A673 (cell line): ENCODE data around the gene ERP29. TPM values are rescaled to one million over a fixed set of nuclear protein-coding genes. Genes with fewer than 3 reads are reported as not detected.

Source experiments
- BruUV-seq: library from RNA; stranded (reverse); fragments of 400-500 nt; replicated peaks from 2 replicates; lab custom pipeline; 2021; lab: Mats Ljungman, UMichigan
- CTCF ChIA-PET: fragments of 300-600 bp; sonication (Branson Sonifier 250); formaldehyde crosslinking; loops from one replicate; lab custom pipeline; 2022; ENCODE audit warnings: antibody characterized with exemption; lab: Charles Lee
- POLR2A ChIA-PET: fragments of 300-600 bp; sonication (Branson Sonifier 250); formaldehyde crosslinking; loops from one replicate; lab custom pipeline; 2022; ENCODE audit warnings: antibody characterized with exemption; ENCODE audit not compliant: low non-redundant PET; lab: Charles Lee
- DNase-seq: peaks from one replicate; pipeline ENCODE4 v3.0.0-alpha.2; 2015; ENCODE audit warnings: low spot score
- H3K27ac ChIP-seq: fragments of 200-600 bp; sonication (generic); 2 replicates; pipeline ENCODE4 v1.5.1; 2016; ENCODE audit warnings: mixed run types, low read depth, mild to moderate bottlenecking, mixed read lengths, antibody characterized with exemption, low read length; ENCODE audit not compliant: poor library complexity, severe bottlenecking
- H3K27me3 ChIP-seq: fragments of 200-600 bp; sonication (generic); replicated peaks from 2 replicates; pipeline ENCODE4 v1.6.1; 2017; ENCODE audit warnings: mixed run types, low read depth, mild to moderate bottlenecking, mixed read lengths, antibody characterized with exemption, low read length; ENCODE audit not compliant: insufficient read depth, poor library complexity
- H3K36me3 ChIP-seq: fragments of 200-600 bp; sonication (generic); 2 replicates; pipeline ENCODE4 v1.6.1; 2016; ENCODE audit warnings: mixed run types, mild to moderate bottlenecking, mixed read lengths, antibody characterized with exemption, low read length; ENCODE audit not compliant: insufficient read depth, poor library complexity, severe bottlenecking
- H3K4me1 ChIP-seq: fragments of 200-600 bp; sonication (generic); 2 replicates; pipeline ENCODE4 v1.6.1; 2017; ENCODE audit warnings: mixed run types, mild to moderate bottlenecking, mixed read lengths, antibody characterized with exemption, low read length; ENCODE audit not compliant: insufficient read depth, poor library complexity, severe bottlenecking
- H3K4me3 ChIP-seq: fragments of 200-600 bp; sonication (generic); 2 replicates; pipeline ENCODE4 v1.5.1; 2016; ENCODE audit warnings: low read depth, mixed run types, mild to moderate bottlenecking, mixed read lengths, low read length; ENCODE audit not compliant: poor library complexity, severe bottlenecking
- H3K9me3 ChIP-seq: fragments of 200-600 bp; sonication (generic); 2 replicates; pipeline ENCODE4 v1.6.1; 2016; ENCODE audit warnings: mixed run types, low read depth, mild to moderate bottlenecking, mixed read lengths, antibody characterized with exemption, low read length; ENCODE audit not compliant: poor library complexity, severe bottlenecking
- EZH2 ChIP-seq: fragments of 200-600 bp; sonication (generic); IDR thresholded peaks from 2 replicates; pipeline ENCODE4 v1.6.1; 2017; ENCODE audit warnings: borderline replicate concordance, low read depth, mild to moderate bottlenecking, mixed read lengths, antibody characterized with exemption, low read length; ENCODE audit not compliant: poor library complexity, severe bottlenecking
- intact Hi-C: fragments of 100-400 bp; cut with micrococcal nuclease; formaldehyde crosslinking; loops from one replicate; pipeline ENCODE4 v1.10.0; 2022; ENCODE audit not compliant: unreplicated experiment
- total RNA-seq: library from RNA; stranded (reverse); gene quantifications from 2 replicates; pipeline ENCODE4 v1.2.3, GENCODE V29; 2021
- TF ChIP-seq, protein P1 (sequence below): fragments of 300-800, 200-600 bp; sonication (generic); conservative IDR thresholded peaks from 2 replicates; pipeline ENCODE4 v1.5.1; 2017; ENCODE audit warnings: low read depth, mild to moderate bottlenecking, antibody characterized with exemption, low read length, moderate library complexity, mixed read lengths

ERP29 gene
- total RNA-seq, 1 experiment from 2014 or later = 109 TPM

DNA sequence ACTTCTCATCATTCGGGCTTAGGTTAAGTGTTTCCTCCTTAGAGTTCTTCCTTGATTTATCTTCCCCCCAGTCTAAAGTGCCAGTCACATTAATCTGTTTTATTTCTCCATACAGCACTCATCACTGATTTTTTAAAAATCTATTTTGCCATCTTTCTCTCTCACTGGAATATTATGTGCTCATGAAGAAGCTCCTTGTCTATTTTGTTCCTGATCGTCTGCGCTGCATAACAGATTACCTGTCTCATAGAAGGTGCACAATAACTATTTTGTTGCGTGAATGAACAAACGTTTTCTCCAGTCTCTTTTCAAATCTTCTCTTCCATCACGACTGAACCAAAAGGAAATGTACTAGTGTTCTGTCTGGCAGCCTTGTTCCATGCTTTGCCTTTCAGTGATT lies 2.7 kb downstream of the ERP29 start:
- Histone ChIP-seq H3K4me1 (peaks cover 27% of the 10 kb centered on the region), H3K27ac (no peak overlapping the region), H3K9me3 (no peaks in the 10 kb centered on the region), H3K36me3 (peaks cover 28% of the 10 kb centered on the region), H3K4me3 (no peak overlapping the region), H3K27me3 (no peaks in the 10 kb centered on the region)
- CTCF ChIA-PET = no interaction called here
- TF ChIP-seq, protein P1, sequence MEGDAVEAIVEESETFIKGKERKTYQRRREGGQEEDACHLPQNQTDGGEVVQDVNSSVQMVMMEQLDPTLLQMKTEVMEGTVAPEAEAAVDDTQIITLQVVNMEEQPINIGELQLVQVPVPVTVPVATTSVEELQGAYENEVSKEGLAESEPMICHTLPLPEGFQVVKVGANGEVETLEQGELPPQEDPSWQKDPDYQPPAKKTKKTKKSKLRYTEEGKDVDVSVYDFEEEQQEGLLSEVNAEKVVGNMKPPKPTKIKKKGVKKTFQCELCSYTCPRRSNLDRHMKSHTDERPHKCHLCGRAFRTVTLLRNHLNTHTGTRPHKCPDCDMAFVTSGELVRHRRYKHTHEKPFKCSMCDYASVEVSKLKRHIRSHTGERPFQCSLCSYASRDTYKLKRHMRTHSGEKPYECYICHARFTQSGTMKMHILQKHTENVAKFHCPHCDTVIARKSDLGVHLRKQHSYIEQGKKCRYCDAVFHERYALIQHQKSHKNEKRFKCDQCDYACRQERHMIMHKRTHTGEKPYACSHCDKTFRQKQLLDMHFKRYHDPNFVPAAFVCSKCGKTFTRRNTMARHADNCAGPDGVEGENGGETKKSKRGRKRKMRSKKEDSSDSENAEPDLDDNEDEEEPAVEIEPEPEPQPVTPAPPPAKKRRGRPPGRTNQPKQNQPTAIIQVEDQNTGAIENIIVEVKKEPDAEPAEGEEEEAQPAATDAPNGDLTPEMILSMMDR = no peak
- no peak for TF ChIP-seq EZH2
- no peak for DNase-seq
- intact Hi-C loops = loop anchor here (10.0 kb wide), 1 partner anchor 369 kb away; the partner anchor contains the start of gene HECTD4
- POLR2A ChIA-PET = interaction anchor here (0.7 kb wide), 1 partner anchor 600 kb away, joined by 3 read pairs; no protein-coding TSS in a partner anchor
- no TSS peak for BruUV-seq

DNA sequence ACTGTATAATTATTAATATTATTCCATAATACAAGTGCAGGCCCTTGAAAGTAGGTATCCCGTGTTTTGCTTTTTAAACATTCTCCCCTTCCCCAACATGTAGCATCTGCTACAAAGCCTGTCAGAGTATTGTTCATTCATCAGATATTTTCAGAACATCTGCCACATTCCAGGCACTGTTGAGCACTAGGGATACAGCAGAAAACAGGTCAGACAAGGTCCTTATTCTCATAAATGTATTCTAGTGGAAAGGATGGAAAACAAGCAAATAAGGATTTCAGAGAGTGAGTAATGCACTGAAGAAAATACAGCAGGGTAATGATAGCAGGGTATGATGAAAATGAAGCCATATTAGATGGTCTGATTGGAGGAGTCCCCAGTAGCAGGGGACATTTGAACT lies 3.8 kb downstream of the ERP29 start:
- CTCF ChIA-PET = no interaction called here
- POLR2A ChIA-PET = no interaction called here

DNA sequence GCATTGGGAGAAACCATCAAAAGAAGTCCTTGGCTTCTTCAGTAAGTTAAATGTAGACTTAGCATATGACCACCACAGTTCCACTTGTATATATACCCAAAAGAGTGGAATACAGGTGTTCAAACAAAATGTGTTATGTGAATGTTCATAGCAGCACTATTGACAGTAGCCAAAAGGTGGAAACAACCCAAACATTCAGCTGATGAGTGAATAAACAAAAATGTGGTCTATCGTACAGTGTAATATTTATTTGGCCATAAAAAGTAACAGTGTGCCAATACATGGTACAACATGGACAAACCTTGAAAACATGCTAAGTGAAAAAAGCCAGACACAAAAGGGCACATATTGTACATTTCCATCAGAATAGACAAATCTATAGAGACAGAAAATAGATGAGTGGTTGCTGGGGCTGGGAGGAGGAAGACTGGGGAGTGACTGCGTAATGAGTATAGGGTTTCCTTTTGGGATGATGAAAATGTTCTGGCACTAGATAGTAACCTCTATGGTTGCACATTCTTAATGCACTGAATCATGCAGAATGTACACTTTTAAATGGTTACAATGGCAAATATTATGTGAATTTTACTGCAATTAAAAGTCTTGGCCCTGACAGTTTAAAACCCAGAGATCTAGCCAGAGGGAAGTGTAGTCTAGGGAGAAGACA lies 5.5 kb downstream of the ERP29 start:
- no peak for DNase-seq
- H3K4me1 ChIP-seq = peaks cover 16% of the 10 kb centered on the region
- ChIA-PET CTCF (no interaction called here), POLR2A (interaction anchor here (0.6 kb wide), 1 partner anchor 561 kb away, joined by 5 read pairs; no protein-coding TSS in a partner anchor)
- peak overlapping the region; percentile 31 for H3K27ac ChIP-seq
- intact Hi-C loops = loop anchor here (10.0 kb wide), 1 partner anchor 366 kb away; the partner anchor contains the start of gene HECTD4
- TF ChIP-seq, protein P1 = no peak
- TF ChIP-seq EZH2 = no peak
- H3K4me3 ChIP-seq = no peak overlapping the region
- H3K36me3 ChIP-seq = peaks cover 47% of the 10 kb centered on the region
- H3K9me3 ChIP-seq = no peaks in the 10 kb centered on the region
- no TSS peak for BruUV-seq
- H3K27me3 ChIP-seq = no peaks in the 10 kb centered on the region

More for the DNA sequence above, 3.8 kb downstream of the ERP29 start:
- H3K4me1 ChIP-seq = peaks cover 19% of the 10 kb centered on the region
- DNase-seq = no peak
- intact Hi-C loops = loop anchor here (10.0 kb wide), 1 partner anchor 368 kb away; the partner anchor contains the start of gene HECTD4
- no peak overlapping the region for H3K4me3 ChIP-seq
- peaks cover 33% of the 10 kb centered on the region for H3K36me3 ChIP-seq
- no peaks in the 10 kb centered on the region for H3K9me3 ChIP-seq
- no peak overlapping the region for H3K27ac ChIP-seq
- H3K27me3 ChIP-seq = no peaks in the 10 kb centered on the region
- no TSS peak for BruUV-seq
- no peak for TF ChIP-seq EZH2
- TF ChIP-seq, protein P1 = no peak
